PC-9 (cell line): ENCODE measurements around the gene COL23A1. TPM values are rescaled to one million over a fixed set of nuclear protein-coding genes. Genes with fewer than 3 reads are reported as not detected.
"Not testable (repeated sequence)": the region's sequence is repeated elsewhere in the genome, so short reads cannot be mapped to it uniquely, and the experiment has no call there.

Experiments
- BruUV-seq: library from RNA; stranded (reverse); fragments of 400-500 nt; replicated peaks from 2 replicates; lab custom pipeline; 2021; lab: Mats Ljungman, UMichigan
- CTCF ChIA-PET: fragments of 300-600 bp; sonication (Branson Sonifier 250); formaldehyde crosslinking; loops from one replicate; lab custom pipeline; 2022; ENCODE audit warnings: antibody characterized with exemption; lab: Charles Lee
- POLR2A ChIA-PET: fragments of 300-600 bp; sonication (Branson Sonifier 250); formaldehyde crosslinking; loops from one replicate; lab custom pipeline; 2022; ENCODE audit warnings: antibody characterized with exemption; ENCODE audit not compliant: unreplicated experiment; lab: Charles Lee
- DNase-seq, 2 experiments: peaks; one replicate each; pipeline versions ENCODE4 v3.0.0 to v3.0.0-alpha.2; 2015 to 2022; ENCODE audit warnings: mixed read lengths in 1 of 2
- H2AFZ ChIP-seq: fragments of 200-600 bp; sonication (generic); 2 replicates; pipeline ENCODE4 v1.8.1; 2017; ENCODE audit warnings: antibody characterized with exemption
- H3F3A ChIP-seq: fragments of 200-600 bp; sonication (generic); 2 replicates; pipeline ENCODE4 v1.8.1; 2017; ENCODE audit warnings: antibody characterized with exemption, mild to moderate bottlenecking, low read depth; ENCODE audit not compliant: insufficient read depth
- H3K27ac ChIP-seq: fragments of 200-600 bp; sonication (generic); 2 replicates; pipeline ENCODE4 v1.6.1; 2016; ENCODE audit warnings: mixed run types
- H3K27me3 ChIP-seq: fragments of 200-600 bp; sonication (generic); 2 replicates; pipeline ENCODE4 v1.6.1; 2016; ENCODE audit warnings: low read depth, mixed run types; ENCODE audit not compliant: insufficient read depth
- H3K36me3 ChIP-seq: fragments of 200-600 bp; sonication (generic); 2 replicates; pipeline ENCODE4 v1.6.1; 2016; ENCODE audit warnings: low read depth, mixed run types
- H3K4me1 ChIP-seq: fragments of 200-600 bp; sonication (generic); replicated peaks from 2 replicates; pipeline ENCODE4 v1.6.1; 2016; ENCODE audit warnings: mixed run types; ENCODE audit not compliant: insufficient read depth
- H3K4me2 ChIP-seq: fragments of 200-600 bp; sonication (generic); 2 replicates; pipeline ENCODE4 v1.6.1; 2017; ENCODE audit warnings: mixed run types
- H3K4me3 ChIP-seq: fragments of 200-600 bp; sonication (generic); 2 replicates; pipeline ENCODE4 v1.6.1; 2016; ENCODE audit warnings: mixed run types
- H3K79me2 ChIP-seq: fragments of 200-600 bp; sonication (generic); 2 replicates; pipeline ENCODE4 v1.6.1; 2017; ENCODE audit warnings: low read depth, mixed run types
- H3K9me2 ChIP-seq: fragments of 200-600 bp; sonication (generic); 2 replicates; pipeline ENCODE4 v1.8.1; 2017; ENCODE audit warnings: mild to moderate bottlenecking; ENCODE audit not compliant: insufficient read depth
- H3K9me3 ChIP-seq: fragments of 200-600 bp; sonication (generic); 2 replicates; pipeline ENCODE4 v1.8.1; 2016; ENCODE audit warnings: low read depth; ENCODE audit not compliant: insufficient read depth
- H4K20me1 ChIP-seq: fragments of 200-600 bp; sonication (generic); 2 replicates; pipeline ENCODE4 v1.8.1; 2017; ENCODE audit not compliant: insufficient read depth
- EZH2 ChIP-seq: fragments of 200-600 bp; sonication (generic); IDR thresholded peaks from 2 replicates; pipeline ENCODE4 v1.8.0; 2017; ENCODE audit warnings: antibody characterized with exemption, low read depth
- intact Hi-C: fragments of 100-400 bp; cut with micrococcal nuclease; formaldehyde crosslinking; loops from one replicate; pipeline ENCODE4 v1.10.0; 2022; ENCODE audit not compliant: unreplicated experiment
- total RNA-seq: library from RNA; stranded (reverse); gene quantifications from 2 replicates; pipeline ENCODE4 v1.2.3, GENCODE V29; 2021
- TF ChIP-seq, protein P1 (sequence below): fragments of 200-600 bp; sonication (generic); conservative IDR thresholded peaks from 2 replicates; pipeline ENCODE4 v1.6.1; 2017; ENCODE audit warnings: mixed run types, antibody characterized with exemption, mild to moderate bottlenecking, moderate library complexity

The COL23A1 gene
- total RNA-seq, 1 experiment from 2014 or later, result not detected

DNA sequence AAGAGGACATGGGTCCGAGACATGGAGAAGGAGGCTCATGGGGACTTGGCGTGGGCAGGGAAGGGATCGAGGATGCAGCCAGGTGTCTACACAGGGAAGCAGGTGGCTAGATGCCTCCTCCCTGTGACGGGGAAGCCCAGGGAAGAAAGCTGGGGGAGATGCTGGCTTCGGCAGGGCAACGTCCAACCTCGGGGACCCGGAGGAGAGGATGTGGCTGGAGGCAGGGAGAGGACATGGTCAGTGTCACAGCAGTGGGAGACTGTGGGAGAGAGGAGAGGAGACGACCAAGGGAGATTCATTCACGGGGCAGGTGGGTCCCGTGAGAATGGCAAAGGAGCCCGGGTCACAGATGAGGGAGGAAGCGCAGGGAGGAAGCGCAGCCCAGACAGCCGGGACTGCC lies 284.4 kb downstream of the COL23A1 start:
- Histone ChIP-seq H3K4me3 (no peak overlapping the region), H2AFZ (no peak overlapping the region), H3K4me1 (no peaks in the 10 kb centered on the region), H3K27ac (no peak overlapping the region), H3K4me2 (no peak overlapping the region), H3K27me3 (peaks cover 95% of the 10 kb centered on the region), H3K9me3 (no peaks in the 10 kb centered on the region), H3F3A (no peaks in the 10 kb centered on the region), H3K36me3 (no peaks in the 10 kb centered on the region), H4K20me1 (no peaks in the 10 kb centered on the region), H3K9me2 (no peaks in the 10 kb centered on the region), H3K79me2 (no peaks in the 10 kb centered on the region)
- ChIA-PET POLR2A (no interaction called here), CTCF (no interaction called here)
- DNase-seq, result no peak
- no TSS peak for BruUV-seq
- no peak for TF ChIP-seq EZH2
- TF ChIP-seq, protein P1, sequence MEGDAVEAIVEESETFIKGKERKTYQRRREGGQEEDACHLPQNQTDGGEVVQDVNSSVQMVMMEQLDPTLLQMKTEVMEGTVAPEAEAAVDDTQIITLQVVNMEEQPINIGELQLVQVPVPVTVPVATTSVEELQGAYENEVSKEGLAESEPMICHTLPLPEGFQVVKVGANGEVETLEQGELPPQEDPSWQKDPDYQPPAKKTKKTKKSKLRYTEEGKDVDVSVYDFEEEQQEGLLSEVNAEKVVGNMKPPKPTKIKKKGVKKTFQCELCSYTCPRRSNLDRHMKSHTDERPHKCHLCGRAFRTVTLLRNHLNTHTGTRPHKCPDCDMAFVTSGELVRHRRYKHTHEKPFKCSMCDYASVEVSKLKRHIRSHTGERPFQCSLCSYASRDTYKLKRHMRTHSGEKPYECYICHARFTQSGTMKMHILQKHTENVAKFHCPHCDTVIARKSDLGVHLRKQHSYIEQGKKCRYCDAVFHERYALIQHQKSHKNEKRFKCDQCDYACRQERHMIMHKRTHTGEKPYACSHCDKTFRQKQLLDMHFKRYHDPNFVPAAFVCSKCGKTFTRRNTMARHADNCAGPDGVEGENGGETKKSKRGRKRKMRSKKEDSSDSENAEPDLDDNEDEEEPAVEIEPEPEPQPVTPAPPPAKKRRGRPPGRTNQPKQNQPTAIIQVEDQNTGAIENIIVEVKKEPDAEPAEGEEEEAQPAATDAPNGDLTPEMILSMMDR, result no peak
- intact Hi-C loops, result no loop called here

DNA sequence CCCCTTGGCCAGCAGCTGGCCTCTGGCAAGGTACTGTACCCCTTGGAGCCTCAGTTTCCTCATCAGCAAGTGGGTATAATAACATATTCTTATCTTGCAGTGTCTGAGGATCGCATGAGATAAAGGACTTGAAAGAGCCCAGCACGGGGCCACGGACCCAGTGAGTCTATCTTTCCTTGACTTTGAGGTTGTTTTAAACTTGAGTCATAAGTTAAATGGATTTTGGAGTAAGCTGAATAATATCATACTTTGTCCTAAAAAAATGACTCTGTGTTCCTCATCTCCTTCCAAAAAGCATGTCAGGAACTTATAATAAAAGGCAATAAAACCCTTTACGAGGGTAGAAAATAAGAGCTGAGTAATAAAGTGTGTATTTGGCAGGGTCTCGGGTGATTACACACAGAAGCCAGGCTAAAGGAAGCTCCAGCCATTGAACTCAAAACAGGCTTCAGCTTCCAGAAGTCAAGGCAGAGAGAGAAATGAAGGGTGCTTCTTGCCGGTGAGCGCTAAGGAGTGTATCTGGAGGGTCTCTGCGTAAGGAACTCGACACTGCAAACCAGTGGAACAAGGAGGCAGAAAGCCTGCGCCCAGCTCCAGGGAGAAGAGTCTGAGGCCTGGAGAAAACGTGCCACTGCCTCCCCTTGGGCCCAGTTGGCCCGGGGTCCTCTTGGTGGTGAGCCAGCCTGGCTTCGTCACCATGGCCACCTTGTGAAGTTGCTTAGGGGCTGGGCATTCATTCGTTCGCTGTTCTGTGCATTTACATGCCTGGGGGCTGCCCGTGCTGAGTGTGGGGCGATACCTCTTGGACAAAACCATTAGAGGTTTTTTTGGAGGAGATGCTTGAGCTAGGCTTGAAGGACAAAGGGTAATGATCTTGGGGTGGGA lies 285.2 kb downstream of the COL23A1 start:
- no peak overlapping the region for H3K27ac ChIP-seq
- TF ChIP-seq EZH2, result no peak
- TF ChIP-seq, protein P1, result no peak
- no peaks in the 10 kb centered on the region for H3K79me2 ChIP-seq
- no peaks in the 10 kb centered on the region for H3K9me2 ChIP-seq
- DNase-seq, result no peak
- no peak overlapping the region for H2AFZ ChIP-seq
- no peak overlapping the region for H3K4me2 ChIP-seq
- no peaks in the 10 kb centered on the region for H3K36me3 ChIP-seq
- peaks cover 94% of the 10 kb centered on the region for H3K27me3 ChIP-seq
- BruUV-seq, result no TSS peak
- no peaks in the 10 kb centered on the region for H3K4me1 ChIP-seq
- intact Hi-C loops, result no loop called here
- CTCF ChIA-PET, result no interaction called here
- H3K9me3 ChIP-seq, result no peaks in the 10 kb centered on the region
- no peaks in the 10 kb centered on the region for H3F3A ChIP-seq
- H4K20me1 ChIP-seq, result no peaks in the 10 kb centered on the region
- no peak overlapping the region for H3K4me3 ChIP-seq
- POLR2A ChIA-PET, result no interaction called here

DNA sequence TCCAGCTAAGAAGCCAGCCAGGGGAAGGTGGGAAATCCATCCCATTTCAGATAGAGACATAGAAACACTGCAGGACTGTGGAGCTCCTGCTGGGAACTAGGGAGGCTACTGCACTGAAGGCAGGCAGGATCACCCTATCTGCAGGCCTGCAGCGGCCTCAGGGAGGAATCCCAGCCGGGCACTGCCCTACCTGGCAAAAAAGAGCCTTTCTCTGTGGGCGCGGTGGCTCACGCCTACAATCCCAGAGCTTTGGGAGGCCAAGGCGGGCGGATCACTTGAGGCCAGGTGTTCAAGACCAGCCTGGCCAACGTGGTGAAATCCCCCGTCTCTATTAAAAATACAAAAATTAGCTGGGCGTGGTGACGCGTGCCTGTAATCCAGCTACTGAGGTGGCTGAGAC lies 286.2 kb downstream of the COL23A1 start:
- TF ChIP-seq, protein P1, result no peak
- TF ChIP-seq EZH2, result no peak
- Histone ChIP-seq H2AFZ (no peak overlapping the region), H3K27ac (no peak overlapping the region), H3K9me3 (no peaks in the 10 kb centered on the region), H3F3A (no peaks in the 10 kb centered on the region), H3K4me2 (no peak overlapping the region), H3K36me3 (no peaks in the 10 kb centered on the region), H3K4me3 (no peak overlapping the region), H3K4me1 (no peaks in the 10 kb centered on the region), H3K9me2 (no peaks in the 10 kb centered on the region), H3K27me3 (peaks cover 94% of the 10 kb centered on the region), H3K79me2 (no peaks in the 10 kb centered on the region), H4K20me1 (no peaks in the 10 kb centered on the region)
- POLR2A ChIA-PET, result interaction anchor here (0.7 kb wide), 1 partner anchor 48 kb away, joined by 5 read pairs; no protein-coding TSS in a partner anchor
- DNase-seq, result no peak
- CTCF ChIA-PET, result no interaction called here
- intact Hi-C loops, result no loop called here
- BruUV-seq, result no TSS peak

DNA sequence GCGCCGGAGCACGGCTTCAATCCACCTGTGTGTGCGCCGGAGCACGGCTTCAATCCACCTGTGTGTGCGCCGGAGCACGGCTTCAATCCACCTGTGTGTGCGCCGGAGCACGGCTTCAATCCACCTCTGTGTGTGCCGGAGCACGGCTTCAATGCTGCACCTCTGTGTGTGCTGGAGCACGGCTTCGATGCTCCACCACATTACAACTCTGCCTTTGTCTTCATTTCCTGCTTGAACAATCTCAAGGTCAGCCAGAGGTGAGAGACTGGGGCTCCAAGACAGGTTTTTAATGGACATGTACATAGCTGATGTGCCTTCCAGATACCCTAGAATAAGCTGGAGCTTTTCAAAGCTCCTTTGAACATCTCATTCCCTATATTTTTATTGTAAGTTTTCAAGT lies 287.9 kb downstream of the COL23A1 start:
- H3K79me2 ChIP-seq, CTCF ChIA-PET, H4K20me1 ChIP-seq: not testable (repeated sequence)

More for the DNA sequence above, 287.9 kb downstream of the COL23A1 start:
- BruUV-seq, H2AFZ ChIP-seq, H3K36me3 ChIP-seq, H3K4me3 ChIP-seq, H3K9me2 ChIP-seq, H3K4me1 ChIP-seq, intact Hi-C loops, H3K27ac ChIP-seq, H3K9me3 ChIP-seq, H3F3A ChIP-seq, POLR2A ChIA-PET, H3K4me2 ChIP-seq, DNase-seq: not testable (repeated sequence)
- H3K27me3 ChIP-seq, result peaks cover 94% of the 10 kb centered on the region
